Muscle of back (tissue), 11 donors: Measurements from ENCODE around the gene SEMA5A. TPM values are rescaled to one million over a fixed set of nuclear protein-coding genes. Genes with fewer than 3 reads are reported as not detected.

Experiments
- DNase-seq, 3 donors: peaks; one replicate each; pipeline versions ENCODE4 v3.0.0 to v3.0.0-alpha.2; 2013
- polyA plus RNA-seq, 10 donors: library from polyadenylated mRNA; unstranded; fragments of 120-200 nt; gene quantifications; one replicate each; pipeline ENCODE4 v1.2.1, GENCODE V29; 2013; ENCODE audit not compliant: insufficient read length in 10 of 10

The SEMA5A gene
- polyA plus RNA-seq, 10 donors = 27.6 to 43.9 (median 34.1) TPM

DNA sequence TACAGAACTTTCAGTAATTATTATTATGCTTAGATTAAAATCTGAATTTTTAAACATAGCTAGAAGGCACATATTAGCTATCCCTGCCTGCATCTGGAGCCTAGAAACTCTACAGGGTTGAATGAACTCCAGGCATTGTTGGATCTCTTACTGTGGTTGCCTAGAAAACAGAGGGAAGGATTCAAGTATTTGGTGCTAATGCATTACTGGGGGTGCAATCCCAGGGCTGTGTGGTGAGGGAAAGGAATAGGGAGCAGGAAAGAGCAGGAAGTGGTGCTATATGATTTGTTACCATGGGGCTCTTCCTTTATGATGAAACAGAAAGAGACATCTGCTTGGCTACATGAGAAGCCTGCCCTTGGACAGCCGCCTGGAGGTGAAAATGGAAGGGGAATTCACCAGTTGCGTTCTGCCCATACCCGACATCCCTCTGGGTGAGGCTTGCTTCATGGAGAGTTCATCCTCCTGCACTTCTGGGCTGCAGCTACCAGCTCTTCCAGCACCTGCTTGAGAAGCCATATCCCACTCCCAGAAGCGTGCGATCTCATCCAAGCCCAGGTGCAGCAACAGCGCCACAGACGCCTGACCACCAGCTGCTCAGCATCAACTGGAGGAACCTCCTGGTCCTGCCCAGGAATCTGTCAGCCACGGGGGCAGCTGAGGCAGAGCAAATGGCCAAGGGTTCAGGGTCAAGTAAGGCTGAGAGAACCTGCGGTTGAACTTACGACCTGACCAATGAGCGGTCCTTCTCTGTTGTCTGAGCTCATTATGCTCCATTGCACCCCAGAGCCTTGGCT is 362.8 kb downstream of the SEMA5A start:
- DNase-seq = peak in 1 of 3 donors; percentile 43

DNA sequence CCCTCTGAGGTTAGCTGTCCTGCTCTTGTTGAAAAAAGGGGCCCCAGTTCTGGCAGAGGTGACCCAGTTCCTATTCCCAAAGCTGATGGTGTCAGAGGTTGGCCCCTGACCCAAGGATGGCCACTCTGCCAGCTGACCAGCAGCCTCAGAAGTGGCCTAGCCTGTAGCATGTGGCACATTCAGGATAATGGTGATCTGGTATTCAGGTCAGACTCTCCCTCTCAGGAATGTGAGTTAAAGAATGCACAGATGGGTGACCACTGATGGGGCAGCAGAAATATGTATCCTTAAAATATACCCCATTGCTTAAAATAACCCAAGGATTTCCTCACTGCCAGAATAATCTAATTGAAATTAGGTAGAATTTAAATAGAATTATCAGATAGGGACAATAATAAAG is 369.2 kb downstream of the SEMA5A start:
- no peak for DNase-seq

GRCh38 chr5:9174446-9174845 is 371.4 kb downstream of the SEMA5A start:
- no peak for DNase-seq

GRCh38 chr5:9173281-9174048 is 372.4 kb downstream of the SEMA5A start:
- peak in 1 of 3 donors; percentile 48 for DNase-seq

- no peak for DNase-seq
Measured at GRCh38 chr5:9170026-9170425, 375.8 kb downstream of the SEMA5A start.

GRCh38 chr5:9169557-9169902 is 376.3 kb downstream of the SEMA5A start:
- DNase-seq = no peak

DNA sequence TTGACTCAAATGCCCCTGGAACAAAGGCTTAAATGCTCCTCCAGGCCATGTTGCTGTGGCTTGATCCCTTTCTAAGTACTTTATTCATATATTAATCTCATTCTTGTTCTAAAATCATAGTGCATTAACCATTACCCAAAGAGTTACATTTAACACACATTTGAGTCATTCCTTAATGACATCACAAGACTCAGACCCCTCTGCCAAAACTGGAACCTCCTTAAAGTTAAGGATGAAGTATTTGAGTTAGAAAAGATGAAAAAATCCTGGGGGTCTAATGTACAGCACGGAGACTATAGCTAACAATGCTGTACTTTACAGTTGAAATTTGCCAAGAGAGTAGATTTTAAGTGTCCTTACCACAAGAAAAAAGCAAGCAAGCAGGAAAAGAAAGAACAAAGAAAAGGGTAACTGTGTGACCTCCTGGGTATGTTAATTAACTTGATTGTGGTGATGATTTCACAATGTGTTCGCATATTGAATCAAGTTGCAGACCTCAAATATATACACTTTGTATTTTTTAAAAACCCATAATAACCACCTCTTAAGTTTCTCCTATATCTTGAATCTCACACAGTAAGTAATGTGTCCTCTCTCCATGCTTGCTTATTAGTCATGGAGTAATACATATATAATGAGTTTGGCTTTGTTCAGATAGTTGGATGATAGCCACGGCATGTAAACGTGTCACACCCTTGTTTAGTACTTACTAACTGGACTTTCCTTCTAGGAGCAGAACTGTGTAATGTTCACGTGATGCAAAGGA is 376.9 kb downstream of the SEMA5A start:
- DNase-seq = no peak

- DNase-seq = peak in 1 of 3 donors; percentile 22
Measured at GRCh38 chr5:9166202-9167112, 379.4 kb downstream of the SEMA5A start.

GRCh38 chr5:9165546-9165945 is 380.3 kb downstream of the SEMA5A start:
- no peak for DNase-seq

GRCh38 chr5:9160747-9161146 is 385.1 kb downstream of the SEMA5A start:
- DNase-seq = no peak

- DNase-seq = peak in 1 of 3 donors; percentile 23
Measured at GRCh38 chr5:9157811-9158210, 388.1 kb downstream of the SEMA5A start.

DNA sequence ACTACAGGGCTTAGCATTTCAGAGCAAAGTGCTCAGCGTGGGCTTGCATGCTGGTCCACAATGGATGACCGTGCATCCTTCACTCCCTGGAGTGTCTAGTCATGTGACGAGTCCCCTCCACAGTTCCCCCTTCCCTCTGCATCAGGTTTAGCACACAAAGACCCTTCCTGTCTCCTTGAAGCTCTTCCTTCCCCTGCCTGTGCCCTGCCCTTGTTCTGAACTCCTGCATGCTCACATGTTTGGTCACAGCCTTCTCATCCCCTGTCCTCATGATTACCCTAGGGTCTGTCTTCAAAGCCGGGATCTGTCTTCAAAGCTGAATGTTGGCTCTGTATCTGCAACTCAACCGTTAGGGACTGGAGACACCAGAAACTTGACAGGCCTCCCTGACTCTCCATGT is 388.9 kb downstream of the SEMA5A start:
- DNase-seq = no peak

DNA sequence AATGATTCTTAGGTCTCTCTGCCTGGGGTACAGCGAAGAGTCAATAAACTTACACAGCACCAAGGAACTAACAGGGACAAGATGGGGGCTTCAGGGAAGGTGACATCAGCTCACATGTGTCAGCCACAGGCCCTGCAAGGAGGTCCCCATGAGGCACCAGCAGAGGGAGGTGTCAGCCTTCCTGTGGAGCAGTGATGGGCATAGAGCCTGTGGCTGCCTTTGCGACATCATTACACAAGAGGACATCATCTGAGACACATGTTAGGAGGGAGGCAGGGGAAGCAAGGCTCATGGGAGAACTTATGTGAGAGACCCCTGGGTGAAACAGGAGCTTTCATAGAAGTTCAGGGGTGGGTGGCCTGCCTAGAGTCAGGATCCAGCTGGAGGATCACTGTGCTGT is 389.6 kb downstream of the SEMA5A start:
- peak; percentile 28 to 48 (median 30) for DNase-seq

GRCh38 chr5:9151684-9152427 is 394.0 kb downstream of the SEMA5A start:
- no peak for DNase-seq

GRCh38 chr5:9149988-9150387 is 395.9 kb downstream of the SEMA5A start:
- peak in 1 of 3 donors; percentile 35 for DNase-seq

- no peak for DNase-seq
Measured at GRCh38 chr5:9148242-9148641, 397.6 kb downstream of the SEMA5A start.

DNA sequence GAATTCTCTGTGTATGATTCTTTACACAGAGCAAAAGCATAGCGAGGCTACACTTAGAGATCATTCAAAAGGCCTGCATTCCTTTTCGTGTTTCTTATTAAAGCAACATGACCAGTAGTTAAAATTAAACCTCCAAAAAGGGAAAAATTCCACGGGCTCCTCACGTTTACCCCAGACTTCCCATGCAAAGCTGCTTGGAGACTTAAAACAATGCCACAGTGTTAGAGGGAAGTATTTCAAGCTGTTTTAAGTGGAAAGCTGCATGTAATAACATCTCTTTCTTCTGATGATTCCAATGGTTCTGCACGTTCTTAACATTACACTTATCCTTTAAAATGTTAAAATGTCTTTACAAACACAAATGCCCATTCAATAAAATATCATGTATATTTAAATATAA is 405.2 kb downstream of the SEMA5A start:
- no peak for DNase-seq

GRCh38 chr5:9140202-9140601 is 405.7 kb downstream of the SEMA5A start:
- DNase-seq = no peak

DNA sequence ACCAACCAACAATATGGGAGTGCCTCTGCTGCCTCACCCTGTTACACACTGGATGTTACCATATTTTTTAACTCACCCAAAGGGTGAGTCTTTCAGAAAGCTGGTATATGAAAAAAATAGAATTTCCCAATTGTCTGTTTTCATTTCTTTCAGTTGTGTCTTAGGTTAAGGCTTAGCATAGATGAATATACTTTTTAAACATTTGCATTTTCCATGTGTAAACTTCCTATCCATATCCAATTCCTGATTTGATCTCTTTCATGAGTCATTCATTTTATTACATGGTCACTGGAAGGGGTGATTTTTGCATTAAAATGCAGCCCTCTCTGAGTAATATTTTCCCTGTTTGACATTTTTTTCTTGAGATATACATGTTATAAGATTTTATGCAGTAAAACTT is 406.5 kb downstream of the SEMA5A start:
- DNase-seq = no peak

DNA sequence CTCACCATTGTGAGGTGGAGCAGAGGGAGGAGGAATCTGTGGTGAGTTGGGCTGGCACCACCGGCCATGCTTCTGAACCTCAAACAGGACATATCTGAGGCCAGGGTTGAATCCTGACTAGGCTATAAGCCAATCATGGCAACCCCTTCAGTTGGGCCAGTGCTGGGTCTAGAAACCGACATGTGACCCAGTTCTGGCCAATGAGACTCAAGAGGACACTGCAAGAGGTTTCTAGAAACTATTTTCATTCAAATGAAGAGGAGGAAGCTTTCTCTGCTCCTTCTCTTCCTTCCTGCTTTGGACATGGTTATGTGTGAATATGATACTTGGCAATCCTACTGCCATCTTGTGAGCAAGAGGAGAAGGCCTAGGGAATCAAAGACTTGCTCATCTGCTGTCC is 417.7 kb downstream of the SEMA5A start:
- no peak for DNase-seq

DNA sequence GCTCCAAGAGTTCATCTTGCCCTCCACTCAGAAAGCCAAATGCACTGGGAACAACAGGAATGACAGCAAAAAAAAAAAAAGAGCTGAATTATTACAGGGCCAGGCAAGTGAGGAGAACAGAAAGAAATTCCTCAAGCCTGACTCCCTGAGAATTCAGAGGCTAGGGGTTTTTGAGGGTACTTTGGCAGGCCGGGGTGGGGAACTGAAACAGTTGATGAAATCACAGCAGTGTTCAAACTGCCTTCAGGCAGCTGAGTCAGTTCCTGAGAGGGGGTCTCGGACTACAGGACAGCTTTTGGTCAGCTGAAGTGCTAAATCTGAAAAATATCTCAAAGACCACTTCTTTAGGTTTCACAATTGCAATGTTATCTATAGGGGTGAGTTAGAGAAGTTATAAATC is 419.4 kb downstream of the SEMA5A start:
- DNase-seq = no peak
